NB4 (cell line): Measurements from ENCODE around the gene SORD.

Source experiments
- CTCF ChIP-seq: IDR thresholded peaks from one replicate; pipeline ENCODE4 v1.5.1; 2012; ENCODE audit warnings: low read depth, low read length
- POLR2A ChIP-seq: IDR thresholded peaks from 2 replicates; pipeline ENCODE4 v1.6.1; 2011; ENCODE audit warnings: mild to moderate bottlenecking; ENCODE audit not compliant: insufficient read length; ENCODE audit errors: extremely low read depth

DNA sequence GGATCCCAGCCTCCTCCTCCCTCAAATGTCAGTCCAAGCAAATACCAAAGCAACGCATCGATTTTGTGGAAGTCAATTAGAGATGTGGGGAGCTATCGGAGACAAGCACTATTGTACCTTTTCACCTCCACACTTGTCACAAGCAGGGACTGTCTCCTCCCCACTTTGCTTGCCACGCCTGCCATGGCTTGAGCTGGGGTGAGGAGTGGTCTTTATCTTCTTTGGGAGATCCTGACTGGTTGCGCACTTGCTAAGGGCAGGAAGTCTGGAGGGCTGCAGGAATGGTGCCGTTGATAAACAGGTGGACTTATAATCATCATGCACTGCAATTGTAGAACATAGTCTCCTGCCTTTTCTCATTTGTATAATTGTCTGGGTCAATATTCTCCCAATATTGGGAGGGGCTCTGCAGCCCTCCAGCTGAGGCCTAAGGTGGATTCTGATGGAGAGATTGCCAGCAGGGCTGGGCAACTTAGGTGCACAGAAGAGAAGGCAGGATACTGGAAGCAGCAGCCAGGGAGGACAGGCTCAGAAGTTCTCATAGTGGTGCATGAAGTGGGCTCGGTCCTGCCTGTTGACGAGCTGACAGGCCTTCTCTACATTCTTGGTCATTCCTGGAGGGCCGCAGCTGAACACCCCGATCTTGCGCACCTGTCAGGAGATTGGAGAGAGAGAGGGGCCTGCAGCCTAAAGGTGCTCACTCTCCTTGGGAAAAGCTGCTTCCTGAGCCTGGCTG is 70.8 kb downstream of the SORD start:
- no peak for TF ChIP-seq CTCF
- TF ChIP-seq POLR2A, result no peak
